ENCODE data around the gene DNAJC27.

The DNAJC27 gene

GRCh38 chr2:24910245-24910644 lies 61.5 kb downstream of the DNAJC27 start:
- H3K27ac ChIP-seq = no peak overlapping the region
- TF ChIP-seq ZFX (IDR thresholded peaks at IDR 0.05; ENCODE audit: borderline replicate concordance) = no peak
- TF ChIP-seq, protein P1, sequence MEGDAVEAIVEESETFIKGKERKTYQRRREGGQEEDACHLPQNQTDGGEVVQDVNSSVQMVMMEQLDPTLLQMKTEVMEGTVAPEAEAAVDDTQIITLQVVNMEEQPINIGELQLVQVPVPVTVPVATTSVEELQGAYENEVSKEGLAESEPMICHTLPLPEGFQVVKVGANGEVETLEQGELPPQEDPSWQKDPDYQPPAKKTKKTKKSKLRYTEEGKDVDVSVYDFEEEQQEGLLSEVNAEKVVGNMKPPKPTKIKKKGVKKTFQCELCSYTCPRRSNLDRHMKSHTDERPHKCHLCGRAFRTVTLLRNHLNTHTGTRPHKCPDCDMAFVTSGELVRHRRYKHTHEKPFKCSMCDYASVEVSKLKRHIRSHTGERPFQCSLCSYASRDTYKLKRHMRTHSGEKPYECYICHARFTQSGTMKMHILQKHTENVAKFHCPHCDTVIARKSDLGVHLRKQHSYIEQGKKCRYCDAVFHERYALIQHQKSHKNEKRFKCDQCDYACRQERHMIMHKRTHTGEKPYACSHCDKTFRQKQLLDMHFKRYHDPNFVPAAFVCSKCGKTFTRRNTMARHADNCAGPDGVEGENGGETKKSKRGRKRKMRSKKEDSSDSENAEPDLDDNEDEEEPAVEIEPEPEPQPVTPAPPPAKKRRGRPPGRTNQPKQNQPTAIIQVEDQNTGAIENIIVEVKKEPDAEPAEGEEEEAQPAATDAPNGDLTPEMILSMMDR (IDR thresholded peaks at IDR 0.05) = no peak

DNA sequence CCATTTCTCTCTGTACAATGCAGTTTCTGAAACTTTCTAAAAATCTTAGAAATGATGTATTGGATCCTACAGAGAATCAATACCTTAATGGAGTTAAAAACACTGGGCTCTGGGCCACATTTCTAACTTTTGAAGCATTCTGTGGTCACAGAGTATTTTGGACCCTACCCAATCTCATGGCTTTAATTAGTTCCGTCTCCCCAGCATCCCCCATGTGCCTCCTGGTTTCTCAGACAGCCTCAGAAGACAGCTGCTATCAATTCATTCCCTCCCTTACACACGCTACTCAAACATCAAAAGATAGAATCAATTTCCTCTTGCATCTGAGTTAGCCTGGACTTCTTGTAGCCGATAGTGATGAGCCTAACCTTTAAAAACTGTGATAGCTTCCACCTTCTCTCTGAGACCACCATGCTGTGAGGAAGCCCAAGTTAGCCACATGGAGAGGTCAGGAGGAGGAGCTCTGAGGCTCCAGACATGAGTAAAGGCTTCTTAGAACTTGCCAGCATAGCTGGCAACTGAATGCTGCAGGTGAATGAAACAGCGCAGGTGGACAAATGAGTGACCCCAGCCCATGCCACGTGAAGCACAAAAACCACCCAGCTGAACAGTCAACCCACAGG lies 62.1 kb downstream of the DNAJC27 start:
- no peak overlapping the region for H3K27ac ChIP-seq
- TF ChIP-seq, protein P1 (IDR thresholded peaks at IDR 0.05) = no peak
- no peak for TF ChIP-seq ZFX (IDR thresholded peaks at IDR 0.05; ENCODE audit: borderline replicate concordance)

DNA sequence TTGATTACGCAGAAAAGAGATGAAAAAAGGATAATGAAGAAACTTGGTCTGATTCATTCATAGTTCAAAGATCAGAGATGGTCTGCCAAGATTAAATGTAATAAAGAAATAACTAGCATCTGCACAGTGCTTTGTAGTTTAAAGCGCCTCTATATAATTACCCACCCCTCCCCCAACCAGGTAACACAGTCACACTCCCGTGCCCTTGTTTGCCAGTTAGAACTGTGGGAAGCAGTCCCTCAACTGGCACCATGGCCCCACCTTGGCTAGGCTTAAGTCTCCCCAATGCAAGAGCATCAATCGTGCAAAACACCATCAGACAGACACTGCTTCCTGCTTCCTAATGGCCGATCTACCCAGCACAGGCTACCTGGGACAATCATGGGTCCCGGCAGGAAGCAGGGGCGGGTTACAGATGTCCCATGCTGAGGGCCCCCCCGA lies 63.3 kb downstream of the DNAJC27 start:
- H3K27ac ChIP-seq = no peak overlapping the region
- no peak for TF ChIP-seq ZFX (IDR thresholded peaks at IDR 0.05; ENCODE audit: borderline replicate concordance)
- TF ChIP-seq, protein P1 (IDR thresholded peaks at IDR 0.05) = no peak

DNA sequence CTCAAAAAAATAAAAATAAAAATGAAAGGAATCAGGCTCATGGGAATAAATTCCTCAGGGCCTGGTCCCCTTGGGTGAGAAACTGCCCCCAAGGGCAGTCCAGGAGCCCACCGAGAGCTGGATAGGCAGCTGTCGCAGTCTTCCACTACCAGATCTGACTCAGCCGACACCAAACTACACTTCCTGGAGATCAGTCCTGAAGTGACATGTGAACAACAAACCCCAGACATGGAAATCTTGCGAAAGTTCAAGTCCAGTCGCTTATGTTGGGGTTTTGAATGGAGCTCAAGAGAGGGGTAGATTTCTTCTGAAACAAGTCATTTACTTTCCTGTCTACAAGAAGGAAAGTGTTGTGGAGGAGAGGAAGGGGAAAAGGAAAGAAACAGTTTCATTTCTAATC lies 64.6 kb downstream of the DNAJC27 start:
- H3K27ac ChIP-seq = no peak overlapping the region
- TF ChIP-seq ZFX (IDR thresholded peaks at IDR 0.05; ENCODE audit: borderline replicate concordance) = no peak
- TF ChIP-seq, protein P1 (IDR thresholded peaks at IDR 0.05) = no peak

GRCh38 chr2:24906466-24906865 lies 65.3 kb downstream of the DNAJC27 start:
- TF ChIP-seq, protein P1 (IDR thresholded peaks at IDR 0.05) = no peak
- no peak for TF ChIP-seq ZFX (IDR thresholded peaks at IDR 0.05; ENCODE audit: borderline replicate concordance)
- no peak overlapping the region for H3K27ac ChIP-seq

DNA sequence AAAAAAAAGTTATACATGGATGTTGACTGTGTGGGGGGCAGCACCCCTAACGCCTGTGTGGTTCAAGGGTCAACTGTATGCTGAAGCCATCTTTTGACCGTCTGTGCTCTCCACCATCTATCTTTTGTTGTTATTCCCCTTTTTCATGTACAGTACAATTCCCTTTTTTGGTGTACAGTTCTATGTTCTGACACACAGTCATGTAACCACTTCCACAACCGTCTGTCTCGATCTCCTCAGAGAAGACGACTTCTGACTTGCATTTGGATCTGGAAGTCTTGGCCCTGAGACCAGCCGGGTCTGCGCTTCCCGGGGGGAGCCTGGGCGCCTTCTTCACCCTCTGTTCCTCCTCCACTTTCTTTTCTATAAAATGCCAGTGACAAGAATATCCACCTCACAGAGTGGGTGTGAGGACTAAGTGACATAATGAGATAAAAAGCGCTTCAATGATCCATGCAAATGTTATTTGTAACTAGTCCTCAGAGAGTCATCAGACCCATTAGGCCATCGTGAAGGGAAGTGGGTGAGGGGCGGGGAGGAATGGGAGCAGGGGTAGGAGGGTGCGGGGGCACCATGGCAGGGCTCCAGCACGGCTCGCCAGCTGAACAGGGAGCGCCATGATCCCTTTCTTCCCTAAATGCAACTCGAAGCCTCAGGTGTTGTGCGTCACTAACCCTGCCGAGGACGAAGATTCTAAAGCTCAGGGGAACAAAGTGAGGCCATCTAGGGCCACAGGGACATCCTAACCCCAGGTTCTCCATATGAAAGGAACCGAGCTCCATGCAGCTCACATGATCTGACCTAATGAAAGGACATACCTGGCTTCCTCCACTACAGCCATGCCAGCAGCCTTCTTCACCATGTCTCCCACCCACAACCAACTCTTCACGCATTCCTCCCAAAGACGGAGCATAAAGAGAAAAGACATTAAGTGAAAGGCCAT lies 68.3 kb downstream of the DNAJC27 start:
- TF ChIP-seq, protein P1 (IDR thresholded peaks at IDR 0.05) = no peak
- TF ChIP-seq ZFX (IDR thresholded peaks at IDR 0.05; ENCODE audit: borderline replicate concordance) = no peak
- H3K27ac ChIP-seq = no peak overlapping the region

All from 22Rv1 (cell line).